K562 treated with DMSO at 1 percent for 48 hours (cell line): ENCODE measurements around the gene GFRA1. TPM values are rescaled to one million over a fixed set of nuclear protein-coding genes. Genes with fewer than 3 reads are reported as not detected.

ENCODE experiments used
- total RNA-seq: library from RNA; unstranded; fragments of 300-600 nt; gene quantifications from 2 replicates; pipeline ENCODE4 v1.2.3, GENCODE V29; 2022; ENCODE audit warnings: low replicate concordance; ENCODE audit errors: extremely low read depth

GFRA1 gene
- total RNA-seq = not detected in 2 replicates

DNA sequence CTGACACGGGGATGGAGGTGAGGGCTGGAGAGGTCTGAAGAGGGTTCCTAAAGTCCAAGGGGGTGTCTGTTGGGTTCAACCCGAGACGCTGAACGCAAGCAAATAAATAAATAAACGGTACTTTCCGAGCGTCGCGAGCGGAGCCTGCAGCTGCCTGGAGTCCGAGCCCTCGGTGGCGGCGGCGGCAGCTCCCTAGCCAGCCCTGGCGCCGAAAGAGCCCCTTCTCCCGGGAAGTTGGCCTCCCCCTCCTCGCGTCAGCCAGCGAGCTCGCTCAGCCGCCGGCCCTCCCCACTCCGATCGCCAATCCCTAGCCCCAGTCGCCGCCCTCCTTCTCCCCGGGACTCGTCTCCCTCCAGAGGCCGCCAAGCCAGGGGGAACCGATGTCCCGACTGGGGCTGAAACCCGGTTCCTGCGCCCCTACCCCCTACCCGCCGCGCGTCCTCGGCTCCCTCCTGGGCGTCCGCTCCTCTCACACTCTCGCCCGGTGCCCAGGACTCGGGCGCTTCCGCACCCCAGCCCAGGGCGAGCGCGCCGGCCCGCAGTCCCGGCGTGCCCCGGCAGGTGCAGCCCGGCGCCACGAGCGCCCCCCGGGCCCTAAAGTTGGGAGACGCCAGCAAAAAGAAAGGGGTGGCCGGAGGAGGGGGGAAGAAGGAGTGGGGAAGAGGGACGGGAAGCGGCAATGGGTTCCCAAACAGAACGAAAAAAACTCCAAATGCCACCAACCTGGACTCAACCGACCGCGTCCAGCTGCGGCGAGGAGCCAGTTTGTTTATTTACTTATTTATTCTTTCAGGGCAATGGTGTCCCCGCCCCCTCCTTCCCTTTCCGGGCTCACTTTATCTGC lies at the start of gene GFRA1:
Gene GFRA1 (minus strand): TSS at position 767 of the 844 bp plus-strand sequence. CDS start 1,177 bp downstream, outside the sequence.

Other genes starting within 250 kb of the GFRA1 start
- gene CCDC172, start 51.2 kb upstream of the GFRA1 start, total RNA-seq = not detected in 2 replicates
- gene PNLIPRP3, start 154.6 kb upstream of the GFRA1 start, total RNA-seq = not detected in 2 replicates